GM21528 (cell line): Measurements from ENCODE around the gene RADIL.

Source experiments
- ATAC-seq: cut with Tn5 transposase; IDR thresholded peaks from one replicate; pipeline ENCODE4 v1.9.1; 2021; ENCODE audit warnings: mild to moderate bottlenecking, moderate library complexity; ENCODE audit not compliant: unreplicated experiment, low FRiP score

Gene RADIL

GRCh38 chr7:4763794-4764185 is 119.7 kb downstream of the RADIL start:
- ATAC-seq: no peak

- no peak for ATAC-seq
Measured at GRCh38 chr7:4763091-4763793, 120.3 kb downstream of the RADIL start.

GRCh38 chr7:4762121-4763055 is 121.1 kb downstream of the RADIL start:
- ATAC-seq: no peak

- no peak for ATAC-seq
Measured at GRCh38 chr7:4760952-4761351, 122.6 kb downstream of the RADIL start.

GRCh38 chr7:4759211-4759610 is 124.3 kb downstream of the RADIL start:
- ATAC-seq: no peak

- no peak for ATAC-seq
Measured at GRCh38 chr7:4758791-4759190, 124.7 kb downstream of the RADIL start.

GRCh38 chr7:4758111-4758510 is 125.4 kb downstream of the RADIL start:
- no peak for ATAC-seq

GRCh38 chr7:4755045-4755444 is 128.5 kb downstream of the RADIL start:
- ATAC-seq: no peak

GRCh38 chr7:4754433-4755010 is 129.0 kb downstream of the RADIL start:
- ATAC-seq: no peak

GRCh38 chr7:4753598-4754432 is 129.7 kb downstream of the RADIL start:
- peak; percentile 75 for ATAC-seq

GRCh38 chr7:4751398-4751947 is 132.0 kb downstream of the RADIL start:
- no peak for ATAC-seq

- ATAC-seq: no peak
Measured at GRCh38 chr7:4749798-4750197, 133.7 kb downstream of the RADIL start.

GRCh38 chr7:4749363-4749762 is 134.2 kb downstream of the RADIL start:
- ATAC-seq: no peak
